Neutrophil (primary cell): ENCODE data around the gene PIWIL1.

ENCODE experiments used
- H3K27ac ChIP-seq: fragments of 200-600 bp; sonication (generic); 2 replicates; pipeline ENCODE4 v1.5.1; 2016; ENCODE audit warnings: mild to moderate bottlenecking, moderate library complexity
- H3K27me3 ChIP-seq: fragments of 200-600 bp; sonication (generic); 2 replicates; pipeline ENCODE4 v1.6.0; 2016; ENCODE audit warnings: mild to moderate bottlenecking
- H3K36me3 ChIP-seq: fragments of 200-600 bp; sonication (generic); 2 replicates; pipeline ENCODE4 v1.5.1; 2017
- H3K4me1 ChIP-seq, 2 experiments: fragments of 200-600 bp in 1 of 2; sonication (generic) in 1 of 2; 1 replicate in 1 of 2; 2 replicates in 1 of 2; pipeline versions ENCODE4 v1.5.1 to v1.6.1; 2013 to 2016; ENCODE audit warnings: low read depth in 1 of 2, low read length in 1 of 2, mild to moderate bottlenecking in 1 of 2, moderate library complexity in 1 of 2; ENCODE audit not compliant: control insufficient read depth in 1 of 2, insufficient read depth in 1 of 2
- H3K4me3 ChIP-seq, 2 experiments: fragments of 200-600 bp in 1 of 2; sonication (generic) in 1 of 2; 1 replicate in 1 of 2; 2 replicates in 1 of 2; pipeline ENCODE4 v1.5.1; 2013 to 2016; ENCODE audit warnings: low read depth in 1 of 2, low read length in 1 of 2, mild to moderate bottlenecking in 1 of 2, moderate library complexity in 1 of 2
- H3K9me3 ChIP-seq: fragments of 200-600 bp; sonication (generic); 2 replicates; pipeline ENCODE4 v1.5.1; 2016
- CTCF ChIP-seq: fragments of 200-600 bp; sonication (generic); IDR thresholded peaks from 2 replicates; pipeline ENCODE4 v1.5.1; 2016; ENCODE audit warnings: antibody characterized with exemption

Gene PIWIL1

GRCh38 chr12:130354407-130354806 lies 16.7 kb downstream of the PIWIL1 start:
- Histone ChIP-seq H3K27ac (no peak overlapping the region), H3K27me3 (peaks cover 14% of the 10 kb centered on the region)
- TF ChIP-seq CTCF: no peak

GRCh38 chr12:130356222-130356621 lies 18.5 kb downstream of the PIWIL1 start:
- Histone ChIP-seq H3K9me3 (no peaks in the 10 kb centered on the region), H3K4me3 (no peak overlapping the region), H3K27ac (no peak overlapping the region), H3K4me1 (no peaks in the 10 kb centered on the region), H3K27me3 (peaks cover 14% of the 10 kb centered on the region), H3K36me3 (no peaks in the 10 kb centered on the region)
- TF ChIP-seq CTCF: no peak

More at GRCh38 chr12:130354407-130354806, 16.7 kb downstream of the PIWIL1 start:
- Histone ChIP-seq H3K4me1 (no peaks in the 10 kb centered on the region), H3K4me3 (no peak overlapping the region), H3K36me3 (no peaks in the 10 kb centered on the region), H3K9me3 (no peaks in the 10 kb centered on the region)

- Histone ChIP-seq H3K9me3 (no peaks in the 10 kb centered on the region), H3K27ac (no peak overlapping the region), H3K4me1 (no peaks in the 10 kb centered on the region), H3K4me3 (no peak overlapping the region), H3K36me3 (no peaks in the 10 kb centered on the region), H3K27me3 (peaks cover 13% of the 10 kb centered on the region)
- no peak for TF ChIP-seq CTCF
Measured at GRCh38 chr12:130357241-130357640, 19.6 kb downstream of the PIWIL1 start.

GRCh38 chr12:130357729-130358330 lies 20.1 kb downstream of the PIWIL1 start:
- Histone ChIP-seq H3K27me3 (peaks cover 10% of the 10 kb centered on the region), H3K9me3 (no peaks in the 10 kb centered on the region)

GRCh38 chr12:130362060-130362459 lies 24.4 kb downstream of the PIWIL1 start:
- TF ChIP-seq CTCF: no peak
- H3K4me1 ChIP-seq: no peaks in the 10 kb centered on the region
- peaks cover 10% of the 10 kb centered on the region for H3K27me3 ChIP-seq
- no peaks in the 10 kb centered on the region for H3K36me3 ChIP-seq
- H3K4me3 ChIP-seq: no peak overlapping the region
- H3K9me3 ChIP-seq: no peaks in the 10 kb centered on the region
- no peak overlapping the region for H3K27ac ChIP-seq

More at GRCh38 chr12:130357729-130358330, 20.1 kb downstream of the PIWIL1 start:
- Histone ChIP-seq H3K36me3 (no peaks in the 10 kb centered on the region), H3K4me1 (no peaks in the 10 kb centered on the region), H3K4me3 (no peak overlapping the region), H3K27ac (no peak overlapping the region)
- no peak for TF ChIP-seq CTCF
